Measurements from ENCODE around the gene HS6ST1.

Gene HS6ST1

DNA sequence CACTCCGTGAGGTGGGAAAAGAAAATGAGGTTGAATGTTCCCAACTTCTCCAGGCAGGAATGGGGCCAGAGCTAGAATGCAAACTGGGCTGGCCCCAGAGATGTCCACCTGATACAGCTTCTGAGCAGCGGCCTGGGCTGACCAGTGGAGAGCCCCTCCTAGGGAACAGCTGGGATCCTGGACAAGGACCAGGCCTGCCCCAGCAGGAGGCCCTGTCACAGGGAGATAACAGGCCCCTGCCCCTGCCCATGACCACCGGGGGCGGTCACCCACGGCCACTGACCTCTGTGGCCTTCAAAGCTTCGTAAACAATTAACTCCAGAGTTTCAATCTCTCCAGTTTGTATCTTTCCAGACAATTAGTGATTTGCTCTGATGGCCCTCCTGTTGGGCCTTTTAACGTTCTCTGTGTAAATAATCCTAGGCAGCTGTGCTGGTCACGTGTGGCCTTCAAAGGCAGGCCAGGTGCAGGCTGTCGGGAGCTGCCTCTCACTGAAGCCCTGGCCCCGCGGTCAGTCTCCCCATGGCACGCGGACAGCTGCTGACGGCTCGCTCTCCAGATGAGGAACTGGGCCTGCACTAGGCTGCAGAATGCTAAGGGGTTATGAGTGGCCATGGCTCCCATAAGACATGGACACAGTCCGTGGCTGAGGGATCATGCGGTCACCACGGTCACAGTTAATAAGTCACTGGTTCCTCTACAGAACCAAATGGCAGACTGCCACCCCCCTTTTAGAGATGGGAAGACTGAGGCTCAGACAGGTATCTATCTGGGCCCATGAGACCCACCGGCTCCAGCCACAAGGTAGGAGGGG lies 9.2 kb downstream of the HS6ST1 start:
- Mint-ChIP-seq H3K9me3 (no peaks in the 10 kb centered on the region), H3K4me1 (peaks cover 31% of the 10 kb centered on the region), H3K36me3 (ENCODE audit: insufficient read depth) (peaks cover 4% of the 10 kb centered on the region), H3K27ac (ENCODE audit: low read depth) (no peak overlapping the region), H3K4me3 (no peak overlapping the region), H3K27me3 (no peaks in the 10 kb centered on the region)
- ATAC-seq (replicated peaks; ENCODE audit: extremely low read depth, poor library complexity, severe bottlenecking) (no peak), DNase-seq (ENCODE audit: low spot score in 2 of 2) (no peak)

DNA sequence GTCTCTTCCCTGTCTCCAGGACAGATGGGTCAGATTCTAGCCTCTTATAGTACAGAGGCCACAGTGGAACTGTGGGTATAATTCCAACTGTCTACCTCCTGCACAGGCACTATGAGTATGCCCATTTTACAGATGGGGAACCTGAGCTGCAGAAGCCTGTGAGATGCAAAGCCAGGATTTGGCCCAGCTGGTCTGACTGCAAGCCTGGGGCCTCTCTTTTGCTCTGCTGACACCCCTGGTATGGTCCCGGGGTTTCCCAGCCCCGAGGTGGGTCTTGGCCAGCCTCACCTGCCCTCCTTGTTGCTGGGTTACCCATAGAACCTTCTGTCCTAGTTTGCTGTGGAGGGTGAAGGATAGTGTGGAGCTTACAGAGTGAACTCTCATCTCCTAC lies 9.8 kb downstream of the HS6ST1 start:
- peaks cover 25% of the 10 kb centered on the region for H3K4me1 Mint-ChIP-seq
- no peaks in the 10 kb centered on the region for H3K27me3 Mint-ChIP-seq
- DNase-seq (ENCODE audit: low spot score in 2 of 2): no peak
- H3K4me3 Mint-ChIP-seq: no peak overlapping the region
- H3K9me3 Mint-ChIP-seq: no peaks in the 10 kb centered on the region
- no peak overlapping the region for H3K27ac Mint-ChIP-seq (ENCODE audit: low read depth)
- no peak for ATAC-seq (replicated peaks; ENCODE audit: extremely low read depth, poor library complexity, severe bottlenecking)
- peaks cover 4% of the 10 kb centered on the region for H3K36me3 Mint-ChIP-seq (ENCODE audit: insufficient read depth)

DNA sequence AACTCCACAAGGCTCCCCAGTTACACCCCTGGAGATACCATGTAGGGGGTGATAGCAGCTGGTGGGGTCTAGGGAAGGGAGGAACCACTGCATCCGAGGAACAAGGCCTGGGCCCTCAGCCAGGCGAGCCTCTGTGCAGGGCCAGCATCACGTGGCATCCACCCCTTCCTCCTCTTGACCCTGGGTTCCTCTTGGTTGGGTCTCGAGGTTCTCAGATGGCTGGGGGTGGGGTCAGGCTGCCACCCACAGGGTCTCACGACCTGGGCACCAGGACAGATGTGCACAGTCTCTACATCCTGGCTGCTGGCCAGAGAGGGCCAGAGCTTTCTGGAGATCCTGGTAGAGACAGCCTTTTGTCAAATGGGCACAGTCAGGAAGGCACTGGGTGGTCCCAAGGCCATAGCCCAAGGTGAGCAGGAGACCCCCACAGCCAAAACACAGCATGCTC lies 10.4 kb downstream of the HS6ST1 start:
- Mint-ChIP-seq H3K27ac (ENCODE audit: low read depth) (no peak overlapping the region), H3K27me3 (no peaks in the 10 kb centered on the region), H3K9me3 (no peaks in the 10 kb centered on the region), H3K4me3 (no peak overlapping the region), H3K36me3 (ENCODE audit: insufficient read depth) (peaks cover 3% of the 10 kb centered on the region), H3K4me1 (peaks cover 21% of the 10 kb centered on the region)
- no peak for ATAC-seq (replicated peaks; ENCODE audit: extremely low read depth, poor library complexity, severe bottlenecking)
- DNase-seq (ENCODE audit: low spot score in 2 of 2): no peak

DNA sequence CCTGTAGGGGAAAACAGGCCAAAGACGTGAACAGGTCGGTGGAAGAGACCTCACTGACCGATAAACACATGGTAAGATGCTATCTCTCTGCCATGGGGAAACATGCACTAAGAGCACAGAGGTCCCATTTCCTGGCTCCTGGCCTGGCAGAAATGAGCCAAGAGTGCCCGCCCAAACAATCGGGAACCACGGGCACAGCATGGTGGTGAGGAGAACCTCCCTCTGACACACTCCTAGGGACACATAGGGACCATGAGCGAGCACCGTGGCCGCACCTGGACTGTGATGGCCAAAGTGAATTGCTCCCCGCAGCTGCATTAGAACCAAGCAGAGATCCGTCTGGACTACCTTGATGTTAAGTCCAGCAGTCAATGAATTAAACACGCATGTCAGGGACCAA lies 11.1 kb downstream of the HS6ST1 start:
- no peak for DNase-seq (ENCODE audit: low spot score in 2 of 2)
- H3K4me1 Mint-ChIP-seq: peaks cover 22% of the 10 kb centered on the region
- no peak overlapping the region for H3K4me3 Mint-ChIP-seq
- H3K9me3 Mint-ChIP-seq: no peaks in the 10 kb centered on the region
- no peak for ATAC-seq (replicated peaks; ENCODE audit: extremely low read depth, poor library complexity, severe bottlenecking)
- no peaks in the 10 kb centered on the region for H3K27me3 Mint-ChIP-seq
- H3K27ac Mint-ChIP-seq (ENCODE audit: low read depth): no peak overlapping the region
- peaks cover 1% of the 10 kb centered on the region for H3K36me3 Mint-ChIP-seq (ENCODE audit: insufficient read depth)

DNA sequence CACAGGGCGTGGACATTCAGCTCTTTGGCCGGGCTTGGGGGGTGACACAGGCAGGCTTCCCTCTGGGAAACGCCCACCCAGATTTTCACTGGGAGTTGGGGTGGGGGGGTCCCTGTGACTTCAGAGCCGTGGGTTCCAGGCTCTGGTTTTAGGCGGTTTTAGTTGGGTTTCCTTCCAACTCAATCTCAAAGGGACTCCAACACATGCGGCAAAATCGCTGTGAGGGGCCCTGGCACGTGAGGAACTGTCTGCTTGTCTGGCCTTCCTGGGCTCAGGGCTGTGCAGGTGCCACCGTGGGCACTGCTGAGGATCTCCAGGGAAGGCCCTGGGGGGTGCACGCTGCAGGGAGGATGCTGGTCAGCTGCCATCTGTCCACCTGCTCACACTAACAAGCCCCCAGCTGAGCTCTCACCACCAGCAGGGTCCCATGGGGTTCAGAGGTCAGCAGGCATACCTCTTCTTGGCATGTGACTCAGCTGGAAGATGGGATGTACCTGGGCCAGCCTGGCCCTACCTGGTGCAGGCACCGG lies 11.7 kb downstream of the HS6ST1 start:
- no peaks in the 10 kb centered on the region for H3K9me3 Mint-ChIP-seq
- no peak for DNase-seq (ENCODE audit: low spot score in 2 of 2)
- no peak overlapping the region for H3K4me3 Mint-ChIP-seq
- H3K27ac Mint-ChIP-seq (ENCODE audit: low read depth): no peak overlapping the region
- H3K36me3 Mint-ChIP-seq (ENCODE audit: insufficient read depth): peaks cover 1% of the 10 kb centered on the region
- no peaks in the 10 kb centered on the region for H3K27me3 Mint-ChIP-seq
- H3K4me1 Mint-ChIP-seq: peaks cover 23% of the 10 kb centered on the region
- no peak for ATAC-seq (replicated peaks; ENCODE audit: extremely low read depth, poor library complexity, severe bottlenecking)

DNA sequence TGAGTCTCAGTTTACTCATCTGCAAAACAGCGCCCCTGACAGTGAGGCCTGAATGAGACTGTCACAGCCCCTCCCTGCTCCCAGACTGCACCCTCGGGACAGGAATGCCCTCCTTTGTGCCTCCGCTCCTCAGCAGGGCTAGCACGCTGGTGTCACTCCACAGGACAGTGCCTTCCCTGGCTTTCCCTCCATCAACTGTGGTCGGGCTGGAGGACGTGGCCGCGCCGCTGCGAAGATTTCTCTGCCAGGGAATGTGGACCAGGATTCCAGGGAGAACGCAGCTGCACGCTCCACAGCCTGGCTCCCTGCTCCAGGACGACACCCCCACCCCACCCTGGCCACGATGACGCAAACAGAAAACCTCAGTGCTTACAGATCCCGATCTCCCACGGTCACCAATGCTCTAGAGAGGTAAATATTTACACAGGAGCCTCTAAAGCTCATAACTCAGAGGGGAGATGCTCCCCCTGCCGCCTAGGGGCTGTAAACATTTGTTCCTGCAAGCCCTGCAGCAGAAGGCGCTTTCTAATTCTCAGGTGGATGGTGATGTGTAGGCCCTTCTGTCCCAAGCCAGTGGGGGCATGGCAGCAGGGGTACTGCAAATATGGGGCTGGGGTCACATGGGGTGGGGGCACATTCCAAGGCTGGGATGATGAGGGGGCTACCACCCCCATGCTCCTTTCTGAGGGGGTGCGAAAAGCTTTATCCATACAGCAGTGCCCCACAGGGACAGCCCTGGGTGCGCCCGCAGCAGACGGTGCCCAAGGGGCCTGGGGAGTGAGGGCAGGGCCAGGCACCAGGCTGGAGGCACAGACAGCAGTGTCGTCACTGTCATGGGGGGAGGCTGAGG lies 12.4 kb downstream of the HS6ST1 start:
- H3K27me3 Mint-ChIP-seq: no peaks in the 10 kb centered on the region
- H3K4me1 Mint-ChIP-seq: peaks cover 20% of the 10 kb centered on the region
- DNase-seq (ENCODE audit: low spot score in 2 of 2): no peak
- no peak overlapping the region for H3K4me3 Mint-ChIP-seq
- peaks cover 1% of the 10 kb centered on the region for H3K36me3 Mint-ChIP-seq (ENCODE audit: insufficient read depth)
- H3K27ac Mint-ChIP-seq (ENCODE audit: low read depth): no peak overlapping the region
- no peak for ATAC-seq (replicated peaks; ENCODE audit: extremely low read depth, poor library complexity, severe bottlenecking)
- H3K9me3 Mint-ChIP-seq: no peaks in the 10 kb centered on the region

DNA sequence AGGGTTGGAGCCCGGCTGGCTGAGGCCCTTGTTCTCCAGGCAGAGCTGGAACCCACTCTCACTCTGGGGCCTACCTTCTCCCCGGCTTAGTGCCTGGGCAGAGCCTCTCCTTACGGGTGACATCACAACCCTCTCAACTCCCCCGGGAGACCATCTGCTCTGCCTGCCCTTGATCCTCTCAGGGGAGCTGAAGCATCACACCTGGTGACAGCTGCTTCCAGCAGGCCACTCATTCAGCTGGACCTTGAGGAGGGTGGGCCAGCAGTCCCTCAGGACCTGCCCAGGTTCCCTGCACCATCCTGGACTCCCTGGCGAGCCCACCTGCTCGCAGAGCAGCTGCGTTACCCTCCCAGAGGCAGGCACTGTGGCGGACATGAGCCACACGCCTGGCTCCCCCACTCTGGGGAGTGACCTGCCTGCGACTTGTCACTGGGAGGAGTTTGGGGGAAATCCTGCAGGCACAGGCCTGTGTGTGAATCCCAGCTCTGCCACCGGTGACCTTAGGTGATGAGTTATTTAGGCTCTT lies 13.1 kb downstream of the HS6ST1 start:
- DNase-seq (ENCODE audit: low spot score in 2 of 2) (no peak), ATAC-seq (replicated peaks; ENCODE audit: extremely low read depth, poor library complexity, severe bottlenecking) (no peak)
- H3K4me3 Mint-ChIP-seq: no peak overlapping the region
- H3K36me3 Mint-ChIP-seq (ENCODE audit: insufficient read depth): peaks cover 1% of the 10 kb centered on the region
- H3K27ac Mint-ChIP-seq (ENCODE audit: low read depth): no peak overlapping the region
- no peaks in the 10 kb centered on the region for H3K9me3 Mint-ChIP-seq
- no peaks in the 10 kb centered on the region for H3K27me3 Mint-ChIP-seq
- peaks cover 15% of the 10 kb centered on the region for H3K4me1 Mint-ChIP-seq

DNA sequence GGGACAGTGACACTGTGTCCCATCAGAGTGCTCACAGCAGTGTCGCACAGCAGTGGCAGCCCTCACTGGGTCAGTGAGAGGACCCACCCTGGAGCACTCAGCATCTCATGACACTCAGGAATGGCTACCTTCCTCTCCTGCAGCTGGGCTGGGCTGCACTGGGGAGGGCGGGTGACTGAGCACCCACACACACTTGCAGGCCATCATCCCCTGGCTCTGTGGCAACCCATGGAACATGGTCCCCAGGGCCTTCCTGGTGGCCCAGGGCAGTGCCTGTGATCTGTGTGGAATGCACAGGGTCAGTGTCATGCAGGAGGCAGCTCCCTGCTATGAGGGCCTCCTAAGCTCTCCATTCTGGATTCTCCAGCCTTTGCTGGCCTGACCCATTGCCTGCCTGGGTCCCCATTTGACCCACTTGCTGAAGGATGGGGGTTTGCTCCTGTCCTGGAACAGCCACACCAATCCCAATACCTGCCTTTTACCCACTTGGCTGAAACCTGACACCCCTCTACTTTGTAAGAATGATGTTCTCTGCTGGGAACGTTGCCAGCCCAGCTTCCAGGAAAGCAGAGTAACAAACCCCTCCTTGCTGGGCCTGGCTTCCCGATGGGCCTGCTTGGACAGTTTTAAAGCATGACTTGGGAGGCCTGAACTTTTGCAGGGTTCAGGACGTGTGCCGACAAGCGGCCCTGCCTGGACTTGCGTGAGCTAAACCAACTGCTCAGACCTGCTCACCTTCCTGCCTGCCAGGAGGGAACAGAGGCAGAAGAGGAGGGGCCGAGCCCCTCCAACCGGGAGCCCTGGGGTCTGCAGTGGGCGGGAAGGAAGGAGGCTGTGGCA lies 13.7 kb downstream of the HS6ST1 start:
- no peak for DNase-seq (ENCODE audit: low spot score in 2 of 2)
- Mint-ChIP-seq H3K36me3 (ENCODE audit: insufficient read depth) (peaks cover 3% of the 10 kb centered on the region), H3K27ac (ENCODE audit: low read depth) (no peak overlapping the region), H3K9me3 (no peaks in the 10 kb centered on the region), H3K27me3 (no peaks in the 10 kb centered on the region), H3K4me1 (peaks cover 16% of the 10 kb centered on the region), H3K4me3 (no peak overlapping the region)
- no peak for ATAC-seq (replicated peaks; ENCODE audit: extremely low read depth, poor library complexity, severe bottlenecking)

DNA sequence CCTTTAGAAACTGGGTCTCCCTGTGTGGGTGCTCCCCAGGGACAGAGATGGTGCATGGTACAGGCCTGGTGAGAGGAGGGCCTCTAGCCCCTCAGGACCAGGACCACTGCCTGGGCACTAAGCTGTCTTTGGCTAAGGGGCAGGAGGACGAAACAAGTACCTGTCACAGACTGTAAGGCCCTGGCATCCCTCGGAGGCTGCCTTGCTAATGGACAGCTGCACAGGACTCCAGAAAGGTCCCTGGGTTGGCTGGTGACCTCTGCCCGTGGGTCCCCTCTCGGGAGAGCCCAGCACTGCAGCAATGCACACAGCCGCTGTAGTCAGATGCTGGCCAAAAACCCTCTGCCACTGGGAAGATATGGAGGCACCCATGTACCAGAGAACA lies 14.3 kb downstream of the HS6ST1 start:
- Mint-ChIP-seq H3K9me3 (no peaks in the 10 kb centered on the region), H3K4me1 (peaks cover 11% of the 10 kb centered on the region), H3K36me3 (ENCODE audit: insufficient read depth) (peaks cover 2% of the 10 kb centered on the region), H3K4me3 (no peak overlapping the region), H3K27ac (ENCODE audit: low read depth) (peak overlapping the region; percentile 19), H3K27me3 (no peaks in the 10 kb centered on the region)
- no peak for DNase-seq (ENCODE audit: low spot score in 2 of 2)
- no peak for ATAC-seq (replicated peaks; ENCODE audit: extremely low read depth, poor library complexity, severe bottlenecking)

DNA sequence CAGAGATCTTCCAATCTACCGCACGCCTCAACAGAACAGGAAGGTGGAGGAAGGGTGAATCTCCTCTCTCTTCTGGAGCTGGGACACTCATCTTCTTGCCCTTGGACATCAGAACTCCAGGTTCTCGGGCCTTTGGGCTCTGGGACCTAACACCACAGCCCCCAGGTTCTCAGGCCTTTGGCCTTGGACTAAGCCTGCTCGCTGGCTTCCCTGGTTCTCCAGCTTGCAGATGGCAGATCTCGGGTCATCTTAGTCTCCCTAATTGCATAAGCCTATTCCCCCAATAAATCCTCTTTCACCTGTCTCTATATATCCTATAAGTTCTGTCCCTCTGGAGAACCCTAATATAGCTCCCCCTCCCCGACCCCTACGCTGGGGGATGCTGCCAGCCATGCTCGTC lies 14.8 kb downstream of the HS6ST1 start:
- Mint-ChIP-seq H3K9me3 (no peaks in the 10 kb centered on the region), H3K4me1 (peaks cover 11% of the 10 kb centered on the region), H3K27me3 (no peaks in the 10 kb centered on the region), H3K36me3 (ENCODE audit: insufficient read depth) (peaks cover 2% of the 10 kb centered on the region), H3K4me3 (no peak overlapping the region), H3K27ac (ENCODE audit: low read depth) (peak overlapping the region; percentile 19)
- ATAC-seq (replicated peaks; ENCODE audit: extremely low read depth, poor library complexity, severe bottlenecking): no peak
- no peak for DNase-seq (ENCODE audit: low spot score in 2 of 2)

DNA sequence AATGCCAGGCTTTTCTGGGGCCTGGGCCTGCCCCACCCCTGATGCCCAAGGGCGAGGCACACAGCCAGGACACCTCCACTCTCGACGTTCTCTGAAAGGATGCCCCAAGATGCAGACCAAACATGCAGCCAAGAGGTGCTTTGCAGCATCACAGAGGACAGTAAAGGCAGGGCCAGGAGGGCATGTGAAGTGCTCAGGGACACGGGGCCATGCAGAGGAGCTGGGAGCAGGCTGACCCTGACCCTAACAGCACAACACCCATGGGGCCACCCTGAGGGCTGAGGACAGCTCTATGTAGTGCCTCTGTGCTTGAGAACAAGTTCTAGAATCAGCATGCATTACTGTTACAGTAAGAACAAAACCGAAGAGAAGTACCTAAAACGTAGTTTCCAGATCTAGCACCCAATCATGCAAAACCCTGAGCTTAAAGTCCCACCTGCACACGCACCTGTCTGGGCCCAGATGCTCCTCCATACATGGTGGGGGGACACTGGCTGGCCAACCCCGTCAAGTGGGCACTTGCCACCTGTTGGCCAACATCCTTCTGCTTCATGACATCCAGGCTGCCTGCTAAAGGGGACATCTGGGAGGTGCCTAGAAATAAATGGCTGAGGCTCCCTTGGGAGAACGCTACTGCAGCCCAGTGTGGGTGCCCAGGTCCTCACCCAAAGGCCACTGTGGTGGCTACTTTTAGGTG lies 15.4 kb downstream of the HS6ST1 start:
- no peak overlapping the region for H3K4me3 Mint-ChIP-seq
- peaks cover 15% of the 10 kb centered on the region for H3K4me1 Mint-ChIP-seq
- no peak for ATAC-seq (replicated peaks; ENCODE audit: extremely low read depth, poor library complexity, severe bottlenecking)
- no peak overlapping the region for H3K27ac Mint-ChIP-seq (ENCODE audit: low read depth)
- peaks cover 4% of the 10 kb centered on the region for H3K9me3 Mint-ChIP-seq
- H3K27me3 Mint-ChIP-seq: no peaks in the 10 kb centered on the region
- H3K36me3 Mint-ChIP-seq (ENCODE audit: insufficient read depth): peaks cover 2% of the 10 kb centered on the region
- no peak for DNase-seq (ENCODE audit: low spot score in 2 of 2)

DNA sequence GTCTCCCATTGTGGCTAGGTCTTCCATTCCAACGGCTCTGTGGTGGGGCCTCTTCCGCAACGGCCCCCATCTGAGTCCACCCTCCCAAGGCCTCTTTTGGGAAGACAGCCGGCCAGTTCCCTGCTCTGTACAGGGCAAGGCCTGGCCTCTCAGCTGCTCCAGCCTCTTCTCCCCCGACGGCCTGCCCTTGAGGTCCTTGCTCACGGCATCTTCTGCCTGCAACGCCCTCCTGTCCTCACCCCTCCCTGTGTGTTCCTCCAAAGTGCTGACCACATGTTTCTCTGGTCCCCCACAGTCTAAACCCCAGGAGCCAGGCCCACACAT lies 16.0 kb downstream of the HS6ST1 start:
- Mint-ChIP-seq H3K9me3 (peaks cover 5% of the 10 kb centered on the region), H3K27ac (ENCODE audit: low read depth) (no peak overlapping the region), H3K4me1 (peaks cover 17% of the 10 kb centered on the region), H3K27me3 (no peaks in the 10 kb centered on the region), H3K36me3 (ENCODE audit: insufficient read depth) (peaks cover 4% of the 10 kb centered on the region), H3K4me3 (no peak overlapping the region)
- no peak for DNase-seq (ENCODE audit: low spot score in 2 of 2)
- no peak for ATAC-seq (replicated peaks; ENCODE audit: extremely low read depth, poor library complexity, severe bottlenecking)

Measured in central memory CD8-positive, alpha-beta T cell (primary cell).